NCI-H460 (cell line): ENCODE data around the gene LSM3. TPM values are rescaled to one million over a fixed set of nuclear protein-coding genes. Genes with fewer than 3 reads are reported as not detected.

Experiments used
- DNase-seq: peaks from one replicate; pipeline ENCODE4 v3.0.0-alpha.2; 2016; ENCODE audit warnings: low read depth; ENCODE audit errors: extremely low read depth
- total RNA-seq: library from RNA; depleted of rRNA; stranded (reverse); fragments of >200 nt; shearing (Covaris generic); gene quantifications from 2 replicates; pipeline ENCODE4 v1.2.3, GENCODE V29; 2014; rRNA removed

Gene LSM3
- total RNA-seq, 1 experiment from 2014 or later, result 12.9 TPM

DNA sequence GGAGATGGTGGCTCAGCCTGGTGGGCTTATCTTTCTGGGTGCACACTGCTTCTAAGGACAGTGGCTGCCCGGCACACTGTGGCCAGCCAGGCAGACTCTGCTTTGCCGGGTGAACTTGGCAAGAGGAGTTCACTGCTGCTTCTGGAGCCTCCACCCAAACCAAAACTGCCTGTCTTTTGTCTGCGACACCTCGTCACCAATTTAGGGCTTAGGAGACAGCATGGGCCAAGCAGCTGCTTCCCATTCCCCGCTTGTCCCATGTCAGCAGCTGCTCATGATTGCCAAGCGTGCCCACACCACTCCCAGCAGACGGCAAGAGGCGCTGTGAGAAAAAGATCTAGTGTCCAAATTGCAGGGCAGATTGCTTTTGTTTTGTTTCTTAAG is 57.3 kb downstream of the LSM3 start:
- no peak for DNase-seq

- DNase-seq, result no peak
These were observed 58.3 kb downstream of the LSM3 start for GRCh38 chr3:14236902-14237301.

DNA sequence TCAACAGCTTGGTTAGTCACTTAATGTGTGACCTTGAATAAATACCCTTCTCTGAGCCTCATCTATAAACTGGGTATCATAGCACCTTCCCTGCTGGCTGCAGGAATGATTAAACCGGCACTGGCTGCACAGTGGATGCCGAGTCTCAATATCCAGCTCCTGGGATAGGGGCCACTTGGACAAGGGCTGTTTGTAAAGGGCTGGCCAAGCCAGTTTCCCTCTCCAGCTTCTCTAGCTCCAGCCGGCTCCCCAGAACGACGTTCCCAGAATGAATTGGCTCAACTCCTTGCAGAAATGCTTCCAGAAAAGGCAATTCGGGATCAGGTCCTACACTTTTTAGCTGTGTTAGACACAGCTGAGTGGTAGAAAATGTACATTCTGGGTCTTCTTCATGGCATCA is 58.8 kb downstream of the LSM3 start:
- DNase-seq, result no peak

DNA sequence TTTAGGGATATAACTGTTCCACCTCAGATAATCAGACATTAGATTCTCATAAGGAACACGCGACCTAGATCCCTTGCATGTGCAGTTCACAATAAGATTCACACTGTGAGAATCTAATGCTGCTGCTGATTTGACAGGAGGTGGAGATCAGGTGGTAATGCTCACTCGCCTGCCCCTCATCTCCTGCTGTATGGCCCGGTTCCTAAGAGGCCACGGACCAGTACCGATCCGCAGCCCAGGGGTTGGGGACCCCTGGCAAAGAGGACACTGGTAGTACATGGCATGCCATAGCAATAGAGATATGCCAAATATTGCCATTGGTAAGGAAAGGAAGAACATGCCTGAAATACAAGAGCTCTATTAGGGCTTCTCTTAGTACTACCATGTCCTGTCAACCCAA is 59.7 kb downstream of the LSM3 start:
- DNase-seq, result no peak

DNA sequence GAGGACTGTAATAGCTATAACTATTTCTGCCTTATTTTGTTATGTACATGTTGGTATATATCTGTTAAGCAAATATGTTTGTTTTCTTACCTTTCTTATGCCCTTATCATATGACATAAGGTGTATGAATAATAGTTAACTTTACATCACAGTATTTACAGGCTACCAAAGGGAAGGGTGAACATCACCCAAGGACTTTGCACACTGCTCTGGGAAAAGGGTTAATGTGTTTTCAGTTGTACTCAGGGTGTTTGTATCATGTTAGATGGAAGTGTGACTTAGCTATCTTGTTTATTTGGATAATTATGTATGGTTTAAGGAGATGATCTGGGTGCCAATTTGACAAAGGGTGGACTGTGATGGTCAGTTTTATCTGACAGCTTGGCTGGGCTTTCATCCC is 60.3 kb downstream of the LSM3 start:
- DNase-seq, result no peak

DNA sequence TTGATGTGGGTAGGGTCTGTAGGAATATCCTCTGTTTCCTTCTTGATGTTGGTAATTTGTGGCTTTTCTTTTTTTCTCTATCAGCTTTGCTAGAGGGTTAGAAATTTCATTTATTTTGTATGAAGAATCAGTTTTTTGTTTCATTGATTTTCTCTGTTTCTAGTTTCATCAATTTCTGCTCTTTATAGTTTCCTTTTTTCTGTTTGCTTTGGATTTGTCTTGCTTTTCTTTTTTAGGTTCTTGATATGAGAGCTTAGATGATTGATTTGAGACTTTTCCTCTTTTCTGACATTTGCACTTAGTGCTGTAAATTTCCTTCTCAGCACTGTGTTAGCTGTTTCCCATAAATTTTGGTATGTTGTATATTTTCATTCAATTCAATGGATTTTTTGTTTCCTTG is 61.3 kb downstream of the LSM3 start:
- no peak for DNase-seq

- DNase-seq, result no peak
These were observed 61.7 kb downstream of the LSM3 start for GRCh38 chr3:14240366-14240765.

DNA sequence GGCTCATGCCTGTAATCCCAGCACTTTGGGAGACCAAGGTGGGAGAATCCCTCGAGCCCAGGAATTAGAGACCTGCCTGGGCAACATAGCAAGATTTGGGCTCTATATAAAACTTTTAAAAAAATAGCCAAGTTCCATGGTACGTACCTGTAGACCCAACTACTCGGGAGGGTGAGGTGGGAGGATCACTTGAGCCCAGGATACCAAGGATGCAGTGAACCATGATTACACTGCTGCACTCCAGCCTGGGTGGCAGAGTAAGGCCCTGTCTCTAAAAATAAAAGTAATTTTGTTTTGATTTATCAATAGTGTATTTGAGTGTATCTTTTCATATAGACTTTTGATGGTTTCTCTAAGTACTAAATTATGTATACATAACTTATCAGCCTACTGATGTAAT is 63.1 kb downstream of the LSM3 start:
- DNase-seq, result no peak

- DNase-seq, result no peak
These were observed 64.1 kb downstream of the LSM3 start for GRCh38 chr3:14242490-14243311.

DNA sequence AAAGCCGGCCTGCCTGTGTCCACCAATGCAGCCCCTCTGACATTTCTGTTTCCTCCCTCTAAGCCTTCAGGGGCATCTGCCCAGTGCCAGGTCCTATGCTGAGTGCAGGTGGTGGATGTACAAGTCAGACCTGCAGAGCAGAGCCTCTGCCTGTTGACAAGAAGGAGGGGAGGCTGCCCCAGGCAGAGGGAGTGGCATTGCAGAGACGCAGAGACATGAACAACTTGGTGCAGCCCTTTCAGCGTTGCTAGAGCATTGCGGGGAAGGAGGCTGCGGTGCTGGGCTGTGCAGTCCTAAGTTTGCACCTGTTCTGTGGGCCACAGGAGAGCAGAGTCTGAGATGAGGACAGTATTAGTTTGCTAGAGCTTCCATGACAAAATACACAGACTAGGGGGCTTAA is 65.2 kb downstream of the LSM3 start:
- no peak for DNase-seq

- DNase-seq, result no peak
These were observed 66.1 kb downstream of the LSM3 start for GRCh38 chr3:14244521-14245247.

GRCh38 chr3:14245248-14245639 is 66.6 kb downstream of the LSM3 start:
- no peak for DNase-seq

- no peak for DNase-seq
These were observed 67.2 kb downstream of the LSM3 start for GRCh38 chr3:14245822-14246221.

GRCh38 chr3:14246414-14246813 is 67.8 kb downstream of the LSM3 start:
- DNase-seq, result no peak

GRCh38 chr3:14248477-14248848 is 69.8 kb downstream of the LSM3 start:
- DNase-seq, result no peak

- no peak for DNase-seq
These were observed 70.4 kb downstream of the LSM3 start for GRCh38 chr3:14248849-14249523.

Other genes starting within 250 kb of the LSM3 start
- gene CHCHD4, start 53.9 kb upstream of the LSM3 start, total RNA-seq, result 28.3 and 32.5 TPM in 2 replicates
- 42.8 and 53.4 TPM in 2 replicates for gene TMEM43, start 53.8 kb upstream of the LSM3 start, total RNA-seq
- 33.8 and 38.9 TPM in 2 replicates for gene XPC, start 216 bp upstream of the LSM3 start, total RNA-seq
- gene SLC6A6, start 223.8 kb downstream of the LSM3 start, total RNA-seq, result 117 and 123 TPM in 2 replicates